Lower lobe of right lung (tissue), 2 donors: ENCODE data around the gene LRPAP1. TPM values are rescaled to one million over a fixed set of nuclear protein-coding genes. Genes with fewer than 3 reads are reported as not detected.

ENCODE experiments used
- ATAC-seq, 2 donors: fragments of 200-7000 bp; cut with Tn5 transposase; one replicate each; pipeline ENCODE4 v1.9.1; 2020 to 2022; ENCODE audit warnings: mild to moderate bottlenecking in 2 of 2, moderate library complexity in 2 of 2
- DNase-seq: peaks from one replicate; pipeline ENCODE4 v3.0.0-alpha.2; 2020
- H3K27ac ChIP-seq: fragments of 200-600 bp; one replicate; pipeline ENCODE4 v1.8.0; 2022
- H3K27me3 ChIP-seq: fragments of 200-600 bp; one replicate; pipeline ENCODE4 v1.8.0; 2022; ENCODE audit warnings: low read depth
- H3K36me3 ChIP-seq: fragments of 200-600 bp; one replicate; pipeline ENCODE4 v1.8.0; 2022; ENCODE audit warnings: mild to moderate bottlenecking
- H3K4me1 ChIP-seq: fragments of 200-600 bp; one replicate; pipeline ENCODE4 v1.8.0; 2022
- H3K4me3 ChIP-seq: fragments of 200-600 bp; one replicate; pipeline ENCODE4 v1.8.0; 2022; ENCODE audit warnings: mild to moderate bottlenecking
- H3K9me3 ChIP-seq: fragments of 200-600 bp; one replicate; pipeline ENCODE4 v1.8.0; 2022
- intact Hi-C: fragments of 100-400 bp; cut with DNase I; formaldehyde crosslinking; loops from one replicate; pipeline ENCODE4 v1.11.0; 2022
- total RNA-seq: library from RNA; stranded (reverse); fragmentation: NEBNext Ultra II Directional; extraction: Animal tissue kit (Norgen Biotek cat#: 25700); gene quantifications from one replicate; pipeline ENCODE4 v1.2.1, GENCODE V29; 2021
- TF ChIP-seq, protein P1 (sequence below): fragments of 200-600 bp; IDR thresholded peaks from one replicate; pipeline ENCODE4 v1.8.0; 2022; ENCODE audit warnings: antibody characterized with exemption, mild to moderate bottlenecking
- donor health status: DM: no; HTN: yes; CAD: no; lungs with severe emphysema.

The LRPAP1 gene
- total RNA-seq, 1 donor from 2014 or later, result 224 TPM

- H3K4me3 ChIP-seq, result no peak overlapping the region
- TF ChIP-seq, protein P1, sequence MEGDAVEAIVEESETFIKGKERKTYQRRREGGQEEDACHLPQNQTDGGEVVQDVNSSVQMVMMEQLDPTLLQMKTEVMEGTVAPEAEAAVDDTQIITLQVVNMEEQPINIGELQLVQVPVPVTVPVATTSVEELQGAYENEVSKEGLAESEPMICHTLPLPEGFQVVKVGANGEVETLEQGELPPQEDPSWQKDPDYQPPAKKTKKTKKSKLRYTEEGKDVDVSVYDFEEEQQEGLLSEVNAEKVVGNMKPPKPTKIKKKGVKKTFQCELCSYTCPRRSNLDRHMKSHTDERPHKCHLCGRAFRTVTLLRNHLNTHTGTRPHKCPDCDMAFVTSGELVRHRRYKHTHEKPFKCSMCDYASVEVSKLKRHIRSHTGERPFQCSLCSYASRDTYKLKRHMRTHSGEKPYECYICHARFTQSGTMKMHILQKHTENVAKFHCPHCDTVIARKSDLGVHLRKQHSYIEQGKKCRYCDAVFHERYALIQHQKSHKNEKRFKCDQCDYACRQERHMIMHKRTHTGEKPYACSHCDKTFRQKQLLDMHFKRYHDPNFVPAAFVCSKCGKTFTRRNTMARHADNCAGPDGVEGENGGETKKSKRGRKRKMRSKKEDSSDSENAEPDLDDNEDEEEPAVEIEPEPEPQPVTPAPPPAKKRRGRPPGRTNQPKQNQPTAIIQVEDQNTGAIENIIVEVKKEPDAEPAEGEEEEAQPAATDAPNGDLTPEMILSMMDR, result no peak
- peaks cover 18% of the 10 kb centered on the region for H3K27me3 ChIP-seq
- intact Hi-C loops, result no loop called here
- ATAC-seq (no peak), DNase-seq (no peak)
- no peak overlapping the region for H3K27ac ChIP-seq
- H3K9me3 ChIP-seq, result no peaks in the 10 kb centered on the region
- peaks cover 14% of the 10 kb centered on the region for H3K36me3 ChIP-seq
- H3K4me1 ChIP-seq, result no peaks in the 10 kb centered on the region
These were observed 33.2 kb downstream of the LRPAP1 start for GRCh38 chr4:3498901-3499510.

DNA sequence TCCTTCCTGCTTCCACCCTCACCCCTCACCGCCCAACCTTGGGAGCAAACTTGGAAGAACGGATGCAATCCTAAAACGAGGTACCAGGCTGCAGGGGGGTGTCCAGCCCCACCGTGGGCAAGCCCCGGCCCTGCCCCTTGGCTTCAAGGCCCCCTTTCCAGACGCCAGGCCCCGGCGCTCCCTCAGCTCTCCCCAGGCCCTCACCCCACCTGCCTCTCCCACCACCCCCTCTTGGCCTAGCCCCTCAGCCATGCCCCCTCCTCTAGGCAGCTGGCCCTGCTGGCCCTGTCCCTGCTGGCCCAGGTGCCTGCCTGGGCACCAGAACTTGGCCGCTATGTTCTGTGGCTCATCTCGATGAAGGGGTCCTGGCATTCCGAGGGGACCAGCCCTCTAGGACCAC is 33.8 kb downstream of the LRPAP1 start:
- no peak for DNase-seq
- no peak overlapping the region for H3K27ac ChIP-seq
- no peaks in the 10 kb centered on the region for H3K4me1 ChIP-seq
- no peaks in the 10 kb centered on the region for H3K9me3 ChIP-seq
- TF ChIP-seq, protein P1, result no peak
- intact Hi-C loops, result no loop called here
- H3K4me3 ChIP-seq, result no peak overlapping the region
- no peak for ATAC-seq
- H3K27me3 ChIP-seq, result peaks cover 24% of the 10 kb centered on the region
- H3K36me3 ChIP-seq, result peaks cover 14% of the 10 kb centered on the region

- Histone ChIP-seq H3K4me1 (no peaks in the 10 kb centered on the region), H3K9me3 (no peaks in the 10 kb centered on the region), H3K4me3 (no peak overlapping the region), H3K27ac (no peak overlapping the region), H3K27me3 (peaks cover 31% of the 10 kb centered on the region), H3K36me3 (peaks cover 14% of the 10 kb centered on the region)
- TF ChIP-seq, protein P1, result no peak
- ATAC-seq (no peak), DNase-seq (no peak)
- intact Hi-C loops, result no loop called here
These were observed 34.5 kb downstream of the LRPAP1 start for GRCh38 chr4:3497523-3498389.

DNA sequence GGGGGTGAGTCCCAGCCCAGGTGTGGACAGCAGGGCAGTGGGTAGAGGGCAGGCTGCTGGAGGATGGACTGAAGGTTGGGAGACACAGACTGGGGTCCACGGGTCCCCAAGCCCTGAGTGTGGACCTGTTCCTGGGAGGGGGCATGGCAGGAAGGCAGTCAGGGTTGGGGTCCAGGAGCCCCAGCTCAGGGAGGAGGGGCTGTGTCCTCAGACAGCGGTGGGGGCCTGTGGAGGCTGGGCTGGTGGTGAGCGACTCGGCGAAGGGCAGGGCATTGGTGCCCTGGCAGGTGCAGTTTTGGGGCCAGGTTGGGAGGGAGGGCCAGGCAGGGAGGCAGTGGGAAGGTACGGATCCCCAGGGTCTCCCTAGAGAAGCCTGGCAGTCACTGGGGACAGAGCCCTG is 35.1 kb downstream of the LRPAP1 start:
- TF ChIP-seq, protein P1, result no peak
- Histone ChIP-seq H3K27ac (no peak overlapping the region), H3K4me1 (no peaks in the 10 kb centered on the region), H3K27me3 (peaks cover 36% of the 10 kb centered on the region), H3K4me3 (no peak overlapping the region), H3K9me3 (no peaks in the 10 kb centered on the region), H3K36me3 (peaks cover 9% of the 10 kb centered on the region)
- no peak for DNase-seq
- ATAC-seq, result no peak
- intact Hi-C loops, result no loop called here

DNA sequence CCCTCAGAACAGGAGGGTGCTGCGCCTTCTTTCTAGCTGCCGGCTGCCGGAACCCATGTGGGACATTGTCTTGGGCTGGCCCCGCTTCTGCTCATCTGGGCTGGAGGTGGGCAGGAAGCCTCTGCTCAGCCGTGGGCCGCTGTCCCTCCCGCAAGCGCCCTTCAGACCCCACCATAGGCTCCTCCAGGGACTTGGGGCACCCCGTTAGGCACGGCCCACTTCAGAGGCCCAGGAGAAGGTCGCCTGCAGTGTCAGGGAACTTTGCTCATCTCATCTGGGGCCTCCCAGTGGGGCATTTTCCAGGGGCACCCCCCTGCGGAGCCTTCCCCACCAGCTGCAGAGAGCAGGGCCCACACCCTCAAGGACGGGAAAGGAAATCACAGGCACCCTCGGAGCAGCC is 36.2 kb downstream of the LRPAP1 start:
- H3K9me3 ChIP-seq, result no peaks in the 10 kb centered on the region
- H3K36me3 ChIP-seq, result peaks cover 3% of the 10 kb centered on the region
- DNase-seq (no peak), ATAC-seq (no peak)
- H3K4me3 ChIP-seq, result no peak overlapping the region
- TF ChIP-seq, protein P1, result no peak
- H3K27ac ChIP-seq, result no peak overlapping the region
- H3K4me1 ChIP-seq, result no peaks in the 10 kb centered on the region
- intact Hi-C loops, result no loop called here
- H3K27me3 ChIP-seq, result peaks cover 44% of the 10 kb centered on the region
